SJSA1 (cell line): ENCODE measurements around the gene UGT2A2. TPM values are rescaled to one million over a fixed set of nuclear protein-coding genes. Genes with fewer than 3 reads are reported as not detected.
"Not testable (repeated sequence)": the region's sequence is repeated elsewhere in the genome, so short reads cannot be mapped to it uniquely, and the experiment has no call there.

ENCODE experiments used
- DNase-seq, 2 experiments: peaks; one replicate each; pipeline ENCODE4 v3.0.0-alpha.2; 2015 to 2020; ENCODE audit warnings: low spot score in 2 of 2, low read depth in 1 of 2
- H3K27ac ChIP-seq: fragments of 250-450 bp; sonication (Bioruptor Pico); 2 replicates; pipeline ENCODE4 v1.5.1; 2020; ENCODE audit warnings: mild to moderate bottlenecking, moderate library complexity
- H3K27me3 ChIP-seq: fragments of 250-450 bp; sonication (Bioruptor Pico); replicated peaks from 2 replicates; pipeline ENCODE4 v1.5.1; 2020; ENCODE audit warnings: mild to moderate bottlenecking, moderate library complexity
- H3K36me3 ChIP-seq: fragments of 250-450 bp; sonication (Bioruptor Pico); 2 replicates; pipeline ENCODE4 v1.5.1; 2020; ENCODE audit warnings: mild to moderate bottlenecking
- H3K4me1 ChIP-seq: fragments of 250-450 bp; sonication (Bioruptor Pico); replicated peaks from 2 replicates; pipeline ENCODE4 v1.6.1; 2021; ENCODE audit warnings: mild to moderate bottlenecking
- H3K4me3 ChIP-seq: fragments of 250-450 bp; sonication (Bioruptor Pico); 2 replicates; pipeline ENCODE4 v1.5.1; 2020; ENCODE audit warnings: mild to moderate bottlenecking
- H3K9me3 ChIP-seq: fragments of 250-450 bp; sonication (Bioruptor Pico); replicated peaks from 2 replicates; pipeline ENCODE4 v1.5.1; 2020; ENCODE audit warnings: mild to moderate bottlenecking
- total RNA-seq: library from RNA; depleted of rRNA; stranded (reverse); fragments of >200 nt; shearing (Covaris generic); gene quantifications from 2 replicates; pipeline ENCODE4 v1.2.3, GENCODE V29; 2014; rRNA removed

The UGT2A2 gene
- not detected in 2 replicates for total RNA-seq

DNA sequence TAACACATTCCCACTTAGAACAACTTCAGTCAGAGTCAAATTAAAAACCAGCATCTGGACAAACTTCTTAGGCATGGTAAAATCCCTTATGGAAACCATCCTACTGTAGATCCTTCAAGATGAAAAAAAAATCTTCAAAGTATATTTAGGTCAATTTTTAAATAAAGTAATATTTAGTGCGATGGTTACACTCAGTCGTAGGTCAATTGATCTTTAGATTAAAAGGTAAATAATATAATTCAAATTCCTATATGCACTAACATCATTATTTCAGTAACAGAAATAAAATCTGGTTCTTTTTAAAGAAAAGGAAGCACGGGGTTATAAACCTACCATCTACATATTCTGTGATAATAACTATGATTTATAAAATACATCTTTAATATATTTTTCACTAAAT, at the start of gene UGT2A2:
Gene UGT2A2 (minus strand): TSS at position 101 of the 400 bp plus-strand sequence. CDS start 2 bp downstream, at position 99.
- no peak within 1 kb of the TSS for H3K4me3 ChIP-seq

DNA sequence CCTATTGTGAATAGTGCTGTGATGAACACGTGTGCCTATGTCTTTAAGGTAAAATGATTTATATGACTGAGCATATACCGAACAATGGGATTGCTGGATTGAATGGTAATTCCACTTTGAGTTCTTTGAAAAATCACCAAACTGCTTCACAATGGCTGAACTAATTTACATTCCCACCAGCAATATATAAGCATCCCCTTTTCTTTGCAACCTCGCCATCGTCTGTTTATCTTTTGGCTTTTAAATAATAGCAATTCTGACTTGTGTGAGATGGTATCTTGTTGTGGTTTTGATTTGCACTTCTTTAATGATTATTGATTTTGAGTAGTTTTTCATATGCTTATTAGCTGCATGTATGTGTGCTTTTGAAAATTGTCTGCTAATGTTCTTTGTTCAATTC, 45.4 kb upstream of the UGT2A2 start:
- H3K36me3 ChIP-seq, result no peaks in the 10 kb centered on the region
- no peaks in the 10 kb centered on the region for H3K9me3 ChIP-seq
- DNase-seq, result no peak
- H3K4me1 ChIP-seq, result no peaks in the 10 kb centered on the region
- H3K27me3 ChIP-seq, result no peaks in the 10 kb centered on the region
- H3K4me3 ChIP-seq, result no peak overlapping the region
- no peak overlapping the region for H3K27ac ChIP-seq

More for the DNA sequence above, at the start of gene UGT2A2:
- H3K36me3 ChIP-seq, result no peaks in the 10 kb centered on the region
- no peak within 1 kb of the TSS for H3K27ac ChIP-seq
- H3K4me1 ChIP-seq, result no peaks in the 10 kb centered on the region
- no peak for DNase-seq
- no peaks in the 10 kb centered on the region for H3K27me3 ChIP-seq
- H3K9me3 ChIP-seq, result no peaks in the 10 kb centered on the region

DNA sequence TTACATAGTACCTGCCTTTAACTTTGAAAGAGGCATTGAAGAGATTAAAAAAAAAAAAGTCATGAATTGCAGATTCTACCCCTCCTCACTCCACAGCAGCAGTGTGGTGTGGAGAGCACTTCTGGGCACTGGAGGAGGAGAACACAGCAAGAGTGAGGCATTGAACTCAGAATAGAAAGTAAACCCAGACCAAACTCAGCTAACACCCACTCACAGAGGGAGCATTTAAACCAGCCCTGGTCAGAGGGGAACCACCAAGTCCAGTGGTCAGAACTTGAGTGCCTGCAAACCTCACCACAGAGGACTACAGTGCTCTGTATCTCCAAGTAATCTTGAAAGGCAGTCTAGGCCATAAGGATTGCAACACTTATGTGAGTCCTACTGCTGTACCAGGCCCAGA, 29.2 kb upstream of the UGT2A2 start:
- H3K4me3 ChIP-seq, result no peak overlapping the region
- no peaks in the 10 kb centered on the region for H3K36me3 ChIP-seq
- no peaks in the 10 kb centered on the region for H3K4me1 ChIP-seq
- no peak overlapping the region for H3K27ac ChIP-seq
- 0 out of 2 replicates have a peak, but pooled peaks cover 1% of the 10 kb centered on the region for H3K27me3 ChIP-seq
- DNase-seq, result no peak
- no peaks in the 10 kb centered on the region for H3K9me3 ChIP-seq

DNA sequence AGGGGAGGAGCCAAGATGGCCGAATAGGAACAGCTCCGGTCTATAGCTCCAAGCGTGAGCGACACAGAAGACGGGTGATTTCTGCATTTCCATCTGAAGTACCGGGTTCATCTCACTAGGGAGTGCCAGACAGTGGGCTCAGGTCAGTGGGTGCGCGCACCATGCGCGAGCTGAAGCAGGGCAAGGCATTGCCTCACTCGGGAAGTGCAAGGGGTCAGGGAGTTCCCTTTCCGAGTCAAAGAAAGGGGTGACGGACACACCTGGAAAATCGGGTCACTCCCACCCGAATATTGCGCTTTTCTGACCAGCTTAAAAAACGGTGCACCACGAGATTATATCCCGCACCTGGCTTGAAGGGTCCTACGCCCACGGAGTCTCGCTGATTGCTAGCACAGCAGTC, 24.6 kb upstream of the UGT2A2 start:
- not testable (repeated sequence) for H3K4me3 ChIP-seq, H3K27ac ChIP-seq, H3K27me3 ChIP-seq, H3K9me3 ChIP-seq, DNase-seq, H3K4me1 ChIP-seq, H3K36me3 ChIP-seq

DNA sequence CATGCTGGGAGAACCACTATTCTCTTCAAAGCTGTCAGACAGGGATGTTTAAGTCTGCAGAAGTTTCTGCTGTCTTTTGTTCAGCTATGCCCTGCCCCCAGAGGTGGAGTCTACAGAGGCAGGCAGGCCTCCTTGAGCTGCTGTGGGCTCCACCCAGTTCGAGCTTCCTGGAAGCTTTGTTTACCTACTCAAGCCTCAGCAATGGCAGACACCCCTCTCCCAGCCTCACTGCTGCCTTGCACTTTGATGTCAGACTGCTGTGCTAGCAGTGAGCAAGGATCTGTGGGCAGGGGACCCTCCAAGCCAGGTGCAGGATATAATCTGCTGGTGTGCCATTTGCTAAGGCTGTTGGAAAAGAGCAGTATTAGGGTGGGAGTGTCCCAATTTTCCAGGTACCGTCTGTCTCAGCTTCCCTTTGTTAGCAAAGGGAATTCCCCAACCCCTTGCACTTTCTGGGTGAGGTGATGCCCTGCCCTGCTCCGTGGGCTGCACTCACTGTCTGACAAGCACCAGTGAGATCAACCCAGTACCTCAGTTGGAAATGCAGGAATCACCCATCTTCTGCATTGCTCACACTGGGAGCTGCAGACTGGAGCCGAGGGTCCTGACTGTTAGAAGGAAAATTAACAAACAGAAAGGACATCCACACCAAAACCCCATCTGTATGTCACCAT, 21.8 kb upstream of the UGT2A2 start:
- H3K4me1 ChIP-seq, H3K27me3 ChIP-seq, H3K4me3 ChIP-seq, H3K36me3 ChIP-seq, H3K9me3 ChIP-seq, DNase-seq, H3K27ac ChIP-seq: not testable (repeated sequence)

DNA sequence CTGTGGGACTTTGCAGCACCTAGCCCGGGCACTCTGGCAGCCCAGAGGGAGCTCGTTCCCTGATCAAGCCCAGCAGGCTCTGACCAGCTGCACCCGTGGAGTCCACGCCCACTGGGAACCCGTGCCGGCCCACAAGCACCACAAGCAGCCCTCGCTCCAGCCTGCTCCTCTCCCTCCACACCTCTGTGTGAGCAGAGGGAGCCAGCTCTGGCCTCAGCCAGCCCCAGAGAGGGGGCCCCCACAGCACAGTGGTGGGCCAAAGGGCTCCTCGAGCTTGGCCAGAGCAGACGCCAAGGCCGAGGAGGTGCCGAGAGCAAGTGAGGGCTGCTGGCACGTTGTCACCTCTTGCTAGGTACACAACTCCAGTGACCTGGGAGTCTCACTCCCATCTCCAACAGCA, 18.7 kb upstream of the UGT2A2 start:
- no peaks in the 10 kb centered on the region for H3K27me3 ChIP-seq
- H3K4me3 ChIP-seq, result no peak overlapping the region
- H3K27ac ChIP-seq, result no peak overlapping the region
- no peaks in the 10 kb centered on the region for H3K4me1 ChIP-seq
- H3K36me3 ChIP-seq, result no peaks in the 10 kb centered on the region
- H3K9me3 ChIP-seq, result no peaks in the 10 kb centered on the region
- DNase-seq, result no peak

DNA sequence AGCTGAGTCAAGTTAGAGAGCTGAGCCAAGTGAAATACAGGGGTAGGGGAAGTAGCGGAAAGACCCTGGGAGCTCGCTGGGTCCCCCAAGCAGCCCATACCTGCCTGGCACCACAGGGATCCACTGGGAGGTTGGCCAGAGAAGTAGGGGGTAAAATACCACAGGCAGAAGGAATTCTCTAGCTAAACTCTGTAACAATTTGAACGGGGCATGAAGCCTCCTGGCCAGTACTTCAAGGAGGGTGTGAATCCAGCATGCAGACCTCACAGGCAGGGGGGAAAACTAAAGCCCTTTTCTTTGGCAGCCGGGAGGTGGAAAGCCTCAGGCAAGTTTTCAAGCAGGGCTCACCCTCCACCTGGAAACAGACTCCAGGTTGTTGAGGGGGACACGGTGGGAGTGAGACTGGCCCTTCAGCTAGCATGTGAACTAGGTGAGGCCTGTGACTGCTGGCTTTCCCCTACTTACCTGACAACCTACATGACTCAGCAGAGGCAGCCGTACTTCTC, 17.3 kb upstream of the UGT2A2 start:
- no peak for DNase-seq
- Histone ChIP-seq H3K36me3 (no peaks in the 10 kb centered on the region), H3K27me3 (no peaks in the 10 kb centered on the region), H3K4me3 (no peak overlapping the region), H3K9me3 (no peaks in the 10 kb centered on the region), H3K4me1 (no peaks in the 10 kb centered on the region), H3K27ac (no peak overlapping the region)

DNA sequence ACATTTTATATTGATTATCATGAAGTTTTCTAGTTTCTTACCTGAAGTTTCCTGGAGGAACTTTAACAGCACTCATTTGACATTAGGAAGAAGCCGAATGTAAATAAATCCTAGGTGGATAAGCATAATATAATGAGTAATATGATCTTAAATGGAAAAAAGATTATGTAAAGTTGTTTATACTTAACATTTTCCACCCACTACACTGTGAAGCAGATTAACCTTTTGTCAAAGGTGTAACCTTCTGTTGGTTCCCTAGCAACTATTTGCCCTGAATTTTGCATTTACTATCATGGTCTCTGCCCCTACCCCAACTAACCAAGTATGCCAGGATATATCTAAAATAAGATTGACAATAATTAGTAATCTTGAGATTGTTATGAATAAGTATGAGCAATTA, 13.7 kb upstream of the UGT2A2 start, which contains the start of gene UGT2A1:
Gene UGT2A1 (minus strand): TSS at position 101 of the 400 bp plus-strand sequence. CDS start 5,603 bp downstream, outside the sequence.
- no peaks in the 10 kb centered on the region for H3K36me3 ChIP-seq
- no peak within 1 kb of the TSS for H3K4me3 ChIP-seq
- no peaks in the 10 kb centered on the region for H3K4me1 ChIP-seq

DNA sequence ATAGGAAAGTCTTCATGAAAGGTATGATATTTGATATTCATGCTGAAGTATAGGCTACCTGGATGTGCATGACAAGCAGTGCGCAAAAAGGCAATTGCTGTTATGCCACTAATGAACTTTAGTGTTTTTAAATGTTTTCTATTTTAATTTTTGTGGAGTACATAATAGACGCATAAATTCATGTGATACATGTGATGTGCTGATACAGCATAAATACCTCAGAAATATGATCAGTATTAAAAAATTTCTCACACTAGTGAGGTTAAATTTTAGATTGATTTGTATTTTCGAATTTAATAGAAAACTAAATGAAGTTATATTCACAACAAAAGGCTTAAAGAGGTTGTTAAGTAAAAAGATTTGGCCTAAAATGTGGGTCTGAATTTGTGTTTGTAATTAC, 11.4 kb upstream of the UGT2A2 start:
- H3K4me1 ChIP-seq, result no peaks in the 10 kb centered on the region
- no peak for DNase-seq
- H3K9me3 ChIP-seq, result no peaks in the 10 kb centered on the region
- H3K36me3 ChIP-seq, result no peaks in the 10 kb centered on the region
- H3K4me3 ChIP-seq, result no peak overlapping the region
- H3K27ac ChIP-seq, result no peak overlapping the region
- H3K27me3 ChIP-seq, result no peaks in the 10 kb centered on the region

More for the DNA sequence above, 13.7 kb upstream of the UGT2A2 start, which contains the start of gene UGT2A1:
- Histone ChIP-seq H3K9me3 (no peaks in the 10 kb centered on the region), H3K27me3 (no peaks in the 10 kb centered on the region), H3K27ac (no peak within 1 kb of the TSS)
- no peak for DNase-seq

DNA sequence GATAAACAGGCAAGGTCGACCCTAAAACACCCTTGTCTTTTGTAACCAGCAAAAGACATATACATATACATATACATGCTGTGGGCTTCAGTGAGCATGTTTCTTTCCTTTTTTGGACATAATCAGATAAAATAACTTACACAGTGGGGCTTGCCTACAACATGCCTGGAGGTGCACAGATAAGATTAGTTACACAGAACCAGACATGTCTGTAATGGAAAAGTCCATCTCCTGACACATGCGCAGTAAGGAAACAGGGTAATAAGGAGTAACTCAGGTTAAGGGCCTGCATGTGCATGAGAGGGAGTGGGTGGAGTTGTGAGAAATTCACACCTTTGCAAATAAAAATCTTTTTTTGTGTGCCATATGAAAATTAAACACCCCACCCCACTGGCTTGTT, 10.2 kb upstream of the UGT2A2 start:
- Histone ChIP-seq H3K4me1 (no peaks in the 10 kb centered on the region), H3K9me3 (no peaks in the 10 kb centered on the region), H3K4me3 (no peak overlapping the region), H3K27me3 (no peaks in the 10 kb centered on the region; the same call in 1 of the 2 replicates), H3K36me3 (no peaks in the 10 kb centered on the region), H3K27ac (no peak overlapping the region)
- no peak for DNase-seq

DNA sequence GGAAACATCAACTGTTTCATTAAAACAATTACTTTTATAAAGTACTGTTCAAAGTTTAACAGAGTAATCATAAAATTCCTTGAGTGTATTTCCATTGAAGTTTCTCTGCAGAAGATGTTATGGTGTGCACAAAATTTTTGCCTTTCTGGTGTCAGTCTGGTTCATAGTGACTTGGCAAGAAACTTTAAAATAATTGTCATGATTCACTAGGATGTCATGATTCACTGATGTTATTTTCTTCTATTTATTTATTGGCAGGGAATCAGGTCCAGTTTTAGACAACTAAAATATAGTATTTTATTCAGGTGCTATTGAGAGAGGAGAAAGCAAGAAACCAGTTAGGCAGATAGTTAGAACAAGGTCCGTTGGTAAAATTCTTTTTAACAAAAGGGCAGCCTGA, 9.8 kb upstream of the UGT2A2 start:
- no peak overlapping the region for H3K4me3 ChIP-seq
- no peaks in the 10 kb centered on the region; the same call in 1 of the 2 replicates for H3K27me3 ChIP-seq
- H3K9me3 ChIP-seq, result no peaks in the 10 kb centered on the region
- H3K4me1 ChIP-seq, result no peaks in the 10 kb centered on the region
- no peak overlapping the region for H3K27ac ChIP-seq
- H3K36me3 ChIP-seq, result no peaks in the 10 kb centered on the region
- DNase-seq, result no peak

DNA sequence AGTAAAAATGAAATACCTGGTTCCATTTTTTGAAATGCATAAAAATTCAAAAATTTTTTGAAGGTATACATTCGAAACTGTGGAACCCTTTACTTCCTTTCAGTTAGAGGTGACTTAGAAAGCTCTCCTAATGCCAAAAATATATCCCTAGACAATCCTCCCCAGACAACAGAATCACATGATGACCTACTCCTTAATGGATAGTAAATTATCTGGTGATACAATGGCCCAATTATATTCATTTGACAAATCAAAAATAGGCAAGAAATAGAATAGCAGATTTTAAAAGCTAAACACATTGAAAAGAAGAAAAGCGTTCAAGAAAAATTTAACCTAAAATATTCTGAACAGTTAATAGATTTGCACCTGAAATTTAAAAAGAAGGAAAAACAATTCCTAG, 3.5 kb upstream of the UGT2A2 start:
- Histone ChIP-seq H3K4me1 (no peaks in the 10 kb centered on the region), H3K4me3 (no peak overlapping the region), H3K9me3 (no peaks in the 10 kb centered on the region), H3K27me3 (no peaks in the 10 kb centered on the region; the same call in 1 of the 2 replicates), H3K36me3 (no peaks in the 10 kb centered on the region), H3K27ac (no peak overlapping the region)
- DNase-seq, result no peak

DNA sequence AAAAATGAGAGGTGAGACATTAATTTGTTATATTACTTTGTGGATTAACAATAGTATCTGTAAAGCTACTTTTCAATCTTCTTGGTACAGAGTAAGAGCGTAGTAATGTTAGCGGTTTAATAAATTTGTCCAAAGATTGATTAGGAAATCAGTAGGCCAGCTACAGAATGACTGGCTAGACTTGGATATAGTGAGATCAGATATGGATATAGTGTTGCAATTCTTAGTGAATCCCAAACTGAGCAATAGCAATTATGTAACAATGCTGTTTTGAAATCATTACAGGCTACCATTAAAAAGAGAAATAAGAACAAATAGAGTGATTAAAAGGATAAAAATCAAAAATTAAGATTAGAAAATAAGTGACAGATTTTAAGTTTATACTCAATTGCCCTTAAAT, 847 bp upstream of the UGT2A2 start:
- Histone ChIP-seq H3K9me3 (no peaks in the 10 kb centered on the region), H3K36me3 (no peaks in the 10 kb centered on the region), H3K4me3 (no peak overlapping the region), H3K27ac (no peak overlapping the region), H3K4me1 (no peaks in the 10 kb centered on the region), H3K27me3 (no peaks in the 10 kb centered on the region; the same call in 1 of the 2 replicates)
- DNase-seq, result no peak

DNA sequence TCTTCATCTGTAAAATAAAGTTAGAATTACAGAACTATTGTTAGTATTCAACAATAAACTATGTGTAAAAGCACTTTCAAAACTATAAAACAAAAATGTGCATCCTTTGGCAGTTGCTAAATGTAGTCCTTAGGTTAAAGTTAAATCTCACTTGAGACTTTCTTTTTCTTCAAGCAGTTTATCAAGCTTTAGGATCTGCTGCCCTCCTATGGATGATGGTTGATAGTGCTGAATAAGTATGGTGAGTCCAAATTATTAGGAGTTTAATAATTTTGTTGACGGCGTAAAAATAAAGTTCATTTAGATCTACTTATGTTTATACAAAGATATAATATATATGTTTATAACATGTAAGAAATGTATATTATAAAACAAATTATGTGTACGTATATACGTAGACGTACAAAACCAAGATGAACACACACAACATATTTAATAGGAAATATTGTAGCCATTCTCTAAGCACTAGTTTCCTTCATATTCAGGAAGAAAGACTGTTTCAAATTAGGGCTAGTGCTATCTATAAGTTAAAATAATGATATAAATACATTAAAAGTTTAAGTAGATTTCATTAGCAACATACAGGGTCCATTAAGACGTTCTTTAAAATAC, 22.3 kb downstream of the UGT2A2 start:
- H3K4me3 ChIP-seq, result no peak overlapping the region
- H3K27ac ChIP-seq, result no peak overlapping the region
- no peaks in the 10 kb centered on the region for H3K36me3 ChIP-seq
- DNase-seq, result peak in 1 of 2 experiments; percentile 20
- H3K4me1 ChIP-seq, result no peaks in the 10 kb centered on the region
- peaks cover 2% of the 10 kb centered on the region; the same call in 1 of the 2 replicates for H3K27me3 ChIP-seq
- H3K9me3 ChIP-seq, result no peaks in the 10 kb centered on the region
